ENCODE data around the gene LDLRAD4. TPM values are rescaled to one million over a fixed set of nuclear protein-coding genes. Genes with fewer than 3 reads are reported as not detected.

LDLRAD4 gene
- total and polyA plus RNA-seq, 8 donors, result 2.0 to 47.9 (median 9.0) TPM

DNA sequence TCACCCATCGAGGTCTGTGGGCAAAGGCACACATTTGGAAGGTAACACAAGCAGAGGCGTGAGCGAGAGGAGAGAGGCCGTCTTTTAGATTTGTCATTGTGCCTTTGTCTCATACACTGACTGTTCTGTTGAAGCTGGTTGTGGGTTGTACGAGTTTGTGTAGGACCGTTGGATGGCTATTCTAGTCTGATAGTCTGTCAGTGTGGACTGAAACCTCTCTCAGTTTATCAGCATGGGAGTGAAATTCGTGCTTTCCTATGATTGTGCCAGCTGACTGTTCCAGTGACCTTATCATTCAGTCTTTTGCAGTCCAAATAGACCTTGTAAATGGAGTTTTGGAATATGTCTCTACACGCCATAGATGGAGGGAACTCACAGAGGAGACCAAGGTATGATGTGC lies 143.5 kb downstream of the LDLRAD4 start:
- intact Hi-C loops (cut with DNase I; ENCODE audit: low total_unique reads), result no loop called here
- Histone ChIP-seq H3K4me3 (no peak overlapping the region), H3K27ac (no peak overlapping the region), H3K27me3 (no peaks in the 10 kb centered on the region), H3K4me1 (peaks cover 0 to 5% (median 0%) of the 10 kb centered on the region in 4 donors), H3K9me3 (no peaks in the 10 kb centered on the region), H3K36me3 (no peaks in the 10 kb centered on the region)
- TF ChIP-seq EP300 (IDR thresholded peaks at IDR 0.05), result no peak
- TF ChIP-seq, protein P1, sequence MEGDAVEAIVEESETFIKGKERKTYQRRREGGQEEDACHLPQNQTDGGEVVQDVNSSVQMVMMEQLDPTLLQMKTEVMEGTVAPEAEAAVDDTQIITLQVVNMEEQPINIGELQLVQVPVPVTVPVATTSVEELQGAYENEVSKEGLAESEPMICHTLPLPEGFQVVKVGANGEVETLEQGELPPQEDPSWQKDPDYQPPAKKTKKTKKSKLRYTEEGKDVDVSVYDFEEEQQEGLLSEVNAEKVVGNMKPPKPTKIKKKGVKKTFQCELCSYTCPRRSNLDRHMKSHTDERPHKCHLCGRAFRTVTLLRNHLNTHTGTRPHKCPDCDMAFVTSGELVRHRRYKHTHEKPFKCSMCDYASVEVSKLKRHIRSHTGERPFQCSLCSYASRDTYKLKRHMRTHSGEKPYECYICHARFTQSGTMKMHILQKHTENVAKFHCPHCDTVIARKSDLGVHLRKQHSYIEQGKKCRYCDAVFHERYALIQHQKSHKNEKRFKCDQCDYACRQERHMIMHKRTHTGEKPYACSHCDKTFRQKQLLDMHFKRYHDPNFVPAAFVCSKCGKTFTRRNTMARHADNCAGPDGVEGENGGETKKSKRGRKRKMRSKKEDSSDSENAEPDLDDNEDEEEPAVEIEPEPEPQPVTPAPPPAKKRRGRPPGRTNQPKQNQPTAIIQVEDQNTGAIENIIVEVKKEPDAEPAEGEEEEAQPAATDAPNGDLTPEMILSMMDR (IDR thresholded peaks at IDR 0.05), result no peak
- TF ChIP-seq POLR2A (IDR thresholded peaks at IDR 0.05), result no peak
- no peak for TF ChIP-seq POLR2AphosphoS5 (IDR thresholded peaks at IDR 0.05)
- 76 to 92% (median 81%) methylated on average over 8 of the region's 8 CpGs for WGBS, 5 donors
- DNase-seq, result no peak

DNA sequence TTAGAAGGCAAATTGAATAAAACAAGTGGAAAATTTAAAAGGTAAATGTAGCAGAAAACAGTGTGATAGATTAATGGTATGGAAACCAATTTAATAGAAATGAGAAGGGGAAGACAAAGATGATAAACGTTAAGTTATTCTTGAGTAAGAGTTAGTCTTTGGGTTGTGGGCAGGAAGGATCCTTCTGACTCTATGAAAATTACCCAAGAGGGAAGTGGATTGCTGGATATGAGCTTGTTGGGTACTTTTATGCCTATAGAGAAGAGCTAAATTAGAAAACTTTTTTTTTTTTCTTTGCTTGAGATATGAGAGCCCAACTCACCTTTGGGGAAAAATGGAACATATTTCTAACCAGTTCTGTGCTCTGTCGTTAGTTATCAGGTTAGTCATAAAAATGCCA lies 144.0 kb downstream of the LDLRAD4 start:
- DNase-seq, result no peak
- Histone ChIP-seq H3K36me3 (no peaks in the 10 kb centered on the region), H3K4me3 (no peak overlapping the region), H3K4me1 (peaks cover 0 to 5% (median 0%) of the 10 kb centered on the region in 4 donors), H3K27me3 (no peaks in the 10 kb centered on the region), H3K9me3 (no peaks in the 10 kb centered on the region), H3K27ac (no peak overlapping the region)
- 79 to 96% (median 87%) methylated on average over 2 of the region's 2 CpGs for WGBS, 5 donors
- TF ChIP-seq, protein P1 (IDR thresholded peaks at IDR 0.05), result no peak
- no peak for TF ChIP-seq POLR2AphosphoS5 (IDR thresholded peaks at IDR 0.05)
- TF ChIP-seq EP300 (IDR thresholded peaks at IDR 0.05), result no peak
- TF ChIP-seq POLR2A (IDR thresholded peaks at IDR 0.05), result no peak
- intact Hi-C loops (cut with DNase I; ENCODE audit: low total_unique reads), result no loop called here

DNA sequence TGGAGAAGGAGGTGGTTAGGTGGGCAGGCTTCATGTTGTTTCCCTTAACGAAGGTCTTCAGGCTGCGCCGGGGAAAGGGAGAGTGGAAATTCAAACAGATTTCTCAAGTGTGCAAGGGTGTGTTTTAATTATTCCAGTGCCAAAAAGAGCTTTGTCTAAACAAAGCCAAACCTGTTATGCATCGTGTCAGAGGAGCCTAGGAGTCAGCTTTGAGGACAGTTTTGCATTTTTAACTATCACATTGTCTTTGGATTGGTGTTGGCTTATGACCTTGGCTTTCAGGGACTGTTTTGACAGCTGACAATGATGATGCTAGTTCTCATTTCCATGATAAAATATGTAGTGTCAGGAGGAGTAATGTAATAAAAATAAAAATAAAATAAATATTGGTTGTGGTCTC lies 144.8 kb downstream of the LDLRAD4 start:
- Histone ChIP-seq H3K4me1 (peaks cover 0 to 5% (median 0%) of the 10 kb centered on the region in 4 donors), H3K4me3 (no peak overlapping the region), H3K27ac (no peak overlapping the region), H3K9me3 (no peaks in the 10 kb centered on the region), H3K27me3 (no peaks in the 10 kb centered on the region), H3K36me3 (no peaks in the 10 kb centered on the region)
- WGBS, 5 donors, result 65 to 78% (median 74%) methylated on average over 4 of the region's 4 CpGs
- TF ChIP-seq, protein P1 (IDR thresholded peaks at IDR 0.05), result no peak
- intact Hi-C loops (cut with DNase I; ENCODE audit: low total_unique reads), result no loop called here
- no peak for DNase-seq

DNA sequence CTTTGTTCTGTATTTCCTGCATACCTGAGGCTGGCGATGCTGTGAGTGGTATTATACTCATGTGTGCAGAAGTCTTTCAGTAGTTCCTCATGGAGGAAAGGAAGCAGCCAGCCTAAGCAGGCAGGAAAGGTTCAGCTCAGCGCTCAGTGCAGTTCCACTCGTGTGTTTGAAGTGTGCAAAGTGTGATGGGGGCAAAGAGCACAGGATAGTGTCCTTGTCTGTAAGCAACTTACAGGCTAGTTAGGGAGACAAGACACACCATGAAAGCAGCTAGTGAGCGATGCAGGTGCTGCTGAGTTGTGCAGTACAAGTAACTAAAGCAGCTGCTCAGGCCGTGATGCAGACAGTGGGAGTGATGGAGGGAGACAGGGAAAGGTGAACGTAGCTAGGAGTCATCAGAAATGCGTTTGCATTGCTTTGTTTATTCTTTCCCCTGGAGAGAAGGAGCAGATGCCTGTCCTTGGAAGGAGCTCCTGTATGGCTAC lies 146.2 kb downstream of the LDLRAD4 start:
- no peak overlapping the region for H3K4me3 ChIP-seq
- H3K4me1 ChIP-seq, result peaks cover 0 to 14% (median 1%) of the 10 kb centered on the region in 4 donors
- no peaks in the 10 kb centered on the region for H3K27me3 ChIP-seq
- no peaks in the 10 kb centered on the region for H3K9me3 ChIP-seq
- H3K36me3 ChIP-seq, result no peaks in the 10 kb centered on the region
- TF ChIP-seq, protein P1 (IDR thresholded peaks at IDR 0.05), result no peak
- TF ChIP-seq EP300 (IDR thresholded peaks at IDR 0.05) (no peak), POLR2A (IDR thresholded peaks at IDR 0.05) (no peak), POLR2AphosphoS5 (IDR thresholded peaks at IDR 0.05) (no peak)
- H3K27ac ChIP-seq, result peak overlapping the region in 1 of 5 donors; percentile 1
- intact Hi-C loops (cut with DNase I; ENCODE audit: low total_unique reads), result no loop called here
- no peak for DNase-seq
- WGBS, 5 donors, result 47 to 61% (median 56%) methylated on average over 7 of the region's 7 CpGs

Measured in stomach (tissue), 9 donors.